Skeletal muscle satellite cell (primary cell): Measurements from ENCODE around the gene RBMS2.
"Not testable (repeated sequence)": the region's sequence is repeated elsewhere in the genome, so short reads cannot be mapped to it uniquely, and the experiment has no call there.

ENCODE experiments used
- H3K27me3 ChIP-seq: 2 replicates; pipeline ENCODE4 v1.7.0; 2013; ENCODE audit warnings: low read length; ENCODE audit not compliant: control insufficient read depth, insufficient read depth
- H3K36me3 ChIP-seq: 2 replicates; pipeline ENCODE4 v1.7.0; 2013; ENCODE audit warnings: mild to moderate bottlenecking, control low read depth, low read length; ENCODE audit not compliant: insufficient read depth
- H3K4me1 ChIP-seq: 2 replicates; pipeline ENCODE4 v1.7.0; 2013; ENCODE audit warnings: low read length; ENCODE audit not compliant: control insufficient read depth, insufficient read depth
- H3K4me2 ChIP-seq: 2 replicates; pipeline ENCODE4 v1.7.0; 2013; ENCODE audit warnings: mild to moderate bottlenecking, low read length
- H3K4me3 ChIP-seq: 2 replicates; pipeline ENCODE4 v1.7.0; 2013; ENCODE audit warnings: low read length
- H3K9ac ChIP-seq: 2 replicates; pipeline ENCODE4 v1.7.0; 2013; ENCODE audit warnings: mild to moderate bottlenecking, low read depth, low read length, moderate library complexity
- H3K9me3 ChIP-seq: replicated peaks from 2 replicates; pipeline ENCODE4 v1.7.0; 2013; ENCODE audit warnings: mild to moderate bottlenecking, control low read depth, low read length

RBMS2 gene

GRCh38 chr12:56490360-56490759, 31.3 kb upstream of the RBMS2 start:
- no peaks in the 10 kb centered on the region for H3K9me3 ChIP-seq
- no peaks in the 10 kb centered on the region for H3K36me3 ChIP-seq
- no peak overlapping the region for H3K9ac ChIP-seq
- H3K4me2 ChIP-seq = no peak overlapping the region
- H3K4me3 ChIP-seq = no peak overlapping the region
- peaks cover 14% of the 10 kb centered on the region for H3K4me1 ChIP-seq
- peaks cover 46% of the 10 kb centered on the region for H3K27me3 ChIP-seq

GRCh38 chr12:56493409-56494105, 28.1 kb upstream of the RBMS2 start:
- H3K4me3 ChIP-seq, H3K4me1 ChIP-seq, H3K9me3 ChIP-seq, H3K9ac ChIP-seq, H3K4me2 ChIP-seq, H3K36me3 ChIP-seq: not testable (repeated sequence)
- peaks cover 32% of the 10 kb centered on the region for H3K27me3 ChIP-seq

- H3K4me2 ChIP-seq, H3K36me3 ChIP-seq, H3K9me3 ChIP-seq, H3K9ac ChIP-seq, H3K4me1 ChIP-seq, H3K4me3 ChIP-seq: not testable (repeated sequence)
- peaks cover 27% of the 10 kb centered on the region for H3K27me3 ChIP-seq
Measured at GRCh38 chr12:56494106-56494415, 27.6 kb upstream of the RBMS2 start.

- not testable (repeated sequence) for H3K36me3 ChIP-seq, H3K9me3 ChIP-seq, H3K4me3 ChIP-seq, H3K9ac ChIP-seq, H3K4me2 ChIP-seq, H3K4me1 ChIP-seq
- H3K27me3 ChIP-seq = peaks cover 23% of the 10 kb centered on the region
Measured at GRCh38 chr12:56494481-56494880, 27.1 kb upstream of the RBMS2 start.

- H3K36me3 ChIP-seq, H3K4me1 ChIP-seq, H3K9me3 ChIP-seq, H3K27me3 ChIP-seq, H3K4me3 ChIP-seq, H3K9ac ChIP-seq: not testable (repeated sequence)
- H3K4me2 ChIP-seq = peak overlapping the region; percentile 77
Measured at GRCh38 chr12:56496704-56497103, 24.9 kb upstream of the RBMS2 start.

- not testable (repeated sequence) for H3K36me3 ChIP-seq, H3K9ac ChIP-seq, H3K4me1 ChIP-seq, H3K9me3 ChIP-seq, H3K4me3 ChIP-seq, H3K4me2 ChIP-seq, H3K27me3 ChIP-seq
Measured at GRCh38 chr12:56498126-56498902, 23.3 kb upstream of the RBMS2 start.

- H3K9me3 ChIP-seq, H3K9ac ChIP-seq, H3K36me3 ChIP-seq, H3K4me1 ChIP-seq, H3K27me3 ChIP-seq, H3K4me2 ChIP-seq, H3K4me3 ChIP-seq: not testable (repeated sequence)
Measured at GRCh38 chr12:56499452-56499851, 22.2 kb upstream of the RBMS2 start.

GRCh38 chr12:56499879-56500278, 21.7 kb upstream of the RBMS2 start:
- H3K27me3 ChIP-seq, H3K4me1 ChIP-seq, H3K4me3 ChIP-seq, H3K4me2 ChIP-seq, H3K9ac ChIP-seq, H3K36me3 ChIP-seq, H3K9me3 ChIP-seq: not testable (repeated sequence)

- Histone ChIP-seq H3K9ac (no peak overlapping the region), H3K4me2 (no peak overlapping the region), H3K4me3 (no peak overlapping the region), H3K9me3 (no peaks in the 10 kb centered on the region), H3K27me3 (peaks cover 5% of the 10 kb centered on the region), H3K4me1 (no peaks in the 10 kb centered on the region), H3K36me3 (no peaks in the 10 kb centered on the region)
Measured at GRCh38 chr12:56510786-56511185, 10.8 kb upstream of the RBMS2 start.

GRCh38 chr12:56514014-56514318, 7.7 kb upstream of the RBMS2 start:
- H3K9ac ChIP-seq, H3K9me3 ChIP-seq, H3K4me2 ChIP-seq, H3K27me3 ChIP-seq, H3K36me3 ChIP-seq, H3K4me3 ChIP-seq: not testable (repeated sequence)
- peaks cover 13% of the 10 kb centered on the region for H3K4me1 ChIP-seq

- Histone ChIP-seq H3K9ac (peak overlapping the region; percentile 63), H3K9me3 (no peaks in the 10 kb centered on the region), H3K36me3 (no peaks in the 10 kb centered on the region), H3K4me3 (no peak overlapping the region), H3K27me3 (no peaks in the 10 kb centered on the region), H3K4me1 (peaks cover 32% of the 10 kb centered on the region), H3K4me2 (no peak overlapping the region)
Measured at GRCh38 chr12:56517854-56518253, 3.8 kb upstream of the RBMS2 start.

- Histone ChIP-seq H3K9ac (peak overlapping the region; percentile 63), H3K36me3 (no peaks in the 10 kb centered on the region), H3K27me3 (no peaks in the 10 kb centered on the region), H3K4me1 (peaks cover 32% of the 10 kb centered on the region), H3K9me3 (no peaks in the 10 kb centered on the region), H3K4me2 (peak overlapping the region; percentile 24), H3K4me3 (no peak overlapping the region)
Measured at GRCh38 chr12:56518570-56518969, 3.0 kb upstream of the RBMS2 start.
